Adrenal gland (tissue), 12 donors: ENCODE results near the gene AFDN. TPM values are rescaled to one million over a fixed set of nuclear protein-coding genes. Genes with fewer than 3 reads are reported as not detected.

ENCODE experiments used
- DNase-seq, 7 donors: peaks; one replicate each; pipeline ENCODE4 v3.0.0-alpha.2; 2019 to 2020
- H3K27ac ChIP-seq, 5 donors: fragments of 200-600 bp; sonication (generic) in 4 of 5; 1 replicate in 3 of 5; 2 replicates in 2 of 5; pipeline versions ENCODE4 v1.5.1 to v1.8.0; 2016 to 2020; ENCODE audit warnings: mild to moderate bottlenecking in 1 of 5
- H3K27me3 ChIP-seq: fragments of 200-600 bp; 2 replicates; pipeline ENCODE4 v1.8.0; 2021
- H3K36me3 ChIP-seq, 2 donors: fragments of 200-600 bp; replicated peaks in 1 of 2; 1 replicate in 1 of 2; 2 replicates in 1 of 2; pipeline versions ENCODE4 v1.5.1 to v1.8.0; 2018 to 2022
- H3K4me1 ChIP-seq, 2 donors: fragments of 200-600 bp; replicated peaks in 1 of 2; 1 replicate in 1 of 2; 2 replicates in 1 of 2; pipeline versions ENCODE4 v1.5.1 to v1.8.0; 2018 to 2021
- H3K4me3 ChIP-seq, 4 donors: fragments of 200-600 bp; sonication (generic) in 3 of 4; one replicate each; pipeline ENCODE4 v1.5.1; 2016 to 2018
- H3K9me3 ChIP-seq, 3 donors: fragments of 200-600 bp; sonication (generic) in 1 of 3; replicated peaks in 1 of 3; 1 replicate in 2 of 3; 2 replicates in 1 of 3; pipeline versions ENCODE4 v1.5.1 to v1.8.0; 2016 to 2021
- CTCF ChIP-seq, 6 experiments: fragments of 450-650 bp in 4 of 6; fragments of 200-600 bp in 2 of 6; sonication (generic) in 1 of 6; IDR thresholded peaks; 1 replicate in 5 of 6; 2 replicates in 1 of 6; pipeline versions ENCODE4 v1.5.1 to v1.8.0; 2016 to 2021; ENCODE audit warnings: antibody characterized with exemption in 6 of 6, mild to moderate bottlenecking in 2 of 6, moderate library complexity in 1 of 6
- POLR2A ChIP-seq, 2 donors: fragments of 450-650 bp; IDR thresholded peaks; one replicate each; pipeline ENCODE4 v1.6.1; 2017; ENCODE audit warnings: antibody characterized with exemption in 2 of 2, mild to moderate bottlenecking in 2 of 2, moderate library complexity in 1 of 2
- WGBS, 4 donors: extraction: QIAGEN DNeasy Blood & Tissue Kit in 2 of 4; methylation state at CpG; one replicate each; pipeline versions ENCODE4 v1.1.5 to v1.1.7; 2013 to 2017; 5-methylcytosine and 5-hydroxymethylcytosine counted together
- intact Hi-C, 2 donors: fragments of 100-400 bp; cut with DNase I; formaldehyde crosslinking; loops; one replicate each; pipeline versions ENCODE4 v1.14.1 to v1.15.0; 2022 to 2023
- polyA plus RNA-seq, 3 donors: library from polyadenylated mRNA; stranded (reverse); fragments of 200-250 nt in 2 of 3; fragments of 350-450 nt in 1 of 3; fragmentation: Illumina TruSeq in 1 of 3; extraction: RNeasy Lipid Tissue Mini Kit (QIAGEN cat#74804) in 1 of 3; gene quantifications; one replicate each; pipeline ENCODE4 v1.2.3, GENCODE V29; 2013 to 2014
- total RNA-seq, 9 donors: library from RNA; depleted of rRNA in 4 of 9; stranded (reverse); fragments of >200 nt in 4 of 9; fragments of 120-200 nt in 1 of 9; fragmentation: NEBNext Ultra II Directional in 1 of 9; extraction: Animal tissue kit (Norgen Biotek cat#: 25700) in 1 of 9; gene quantifications; one replicate each; pipeline versions ENCODE4 v1.1.0 to v1.2.4, GENCODE V29; 2013 to 2023
- donor health status: healthy with polysubstance abuse.
- donor health status: Bipolar disorder and iron deficiency.
- donor health status: DM: yes; HTN: yes; CAD: no.
- donor health status: DM: no; HTN: no; CAD: no.
- donor health status: DM: no; HTN: no; CAD: no.
- donor health status: DM: yes; HTN: yes; CAD: no.

The AFDN gene
- total and polyA plus RNA-seq, 12 donors = 15.2 to 47.1 (median 39.3) TPM

- no peaks in the 10 kb centered on the region for H3K9me3 ChIP-seq
- WGBS, 4 donors = 83 to 94% (median 91%) methylated on average over 35 to 39 of the region's 39 CpGs
- no peaks in the 10 kb centered on the region for H3K4me1 ChIP-seq
- TF ChIP-seq CTCF (IDR thresholded peaks at IDR 0.05) (no peak), POLR2A (IDR thresholded peaks at IDR 0.05) (no peak)
- H3K36me3 ChIP-seq = peaks cover 0 to 43% of the 10 kb centered on the region in 2 donors
- no peaks in the 10 kb centered on the region for H3K27me3 ChIP-seq
- no peak for DNase-seq
- no peak overlapping the region for H3K4me3 ChIP-seq
- intact Hi-C loops = no loop called here
- peak overlapping the region in 1 of 5 donors; percentile 1 for H3K27ac ChIP-seq
Observed at GRCh38 chr6:167965592-167966539, 139.2 kb downstream of the AFDN start.

GRCh38 chr6:167966540-167966905, 139.8 kb downstream of the AFDN start:
- Histone ChIP-seq H3K27me3 (no peaks in the 10 kb centered on the region), H3K4me1 (no peaks in the 10 kb centered on the region), H3K36me3 (peaks cover 0 to 43% of the 10 kb centered on the region in 2 donors), H3K27ac (no peak overlapping the region), H3K9me3 (no peaks in the 10 kb centered on the region), H3K4me3 (no peak overlapping the region)
- WGBS, 4 donors = 94 to 97% (median 96%) methylated on average over 8 of the region's 8 CpGs
- no peak for DNase-seq
- no peak for TF ChIP-seq CTCF (IDR thresholded peaks at IDR 0.05)
- no peak for TF ChIP-seq POLR2A (IDR thresholded peaks at IDR 0.05)
- intact Hi-C loops = no loop called here

- no peaks in the 10 kb centered on the region for H3K27me3 ChIP-seq
- WGBS, 4 donors = 68 to 87% (median 76%) methylated on average over 6 of the region's 6 CpGs
- H3K9me3 ChIP-seq = no peaks in the 10 kb centered on the region
- peak in 1 of 7 donors; percentile 13 for DNase-seq
- intact Hi-C loops = no loop called here
- no peak overlapping the region for H3K4me3 ChIP-seq
- peaks cover 0 to 43% of the 10 kb centered on the region in 2 donors for H3K36me3 ChIP-seq
- H3K4me1 ChIP-seq = no peaks in the 10 kb centered on the region
- peak in 3 of 6 experiments; percentile 8 to 26 (median 17) for TF ChIP-seq CTCF (IDR thresholded peaks at IDR 0.05)
- TF ChIP-seq POLR2A (IDR thresholded peaks at IDR 0.05) = no peak
- no peak overlapping the region for H3K27ac ChIP-seq
Observed at GRCh38 chr6:167968091-167968490, 141.4 kb downstream of the AFDN start.

- H3K4me1 ChIP-seq = no peaks in the 10 kb centered on the region
- no peak for DNase-seq
- no peaks in the 10 kb centered on the region for H3K9me3 ChIP-seq
- TF ChIP-seq CTCF (IDR thresholded peaks at IDR 0.05) = no peak
- no peak for TF ChIP-seq POLR2A (IDR thresholded peaks at IDR 0.05)
- intact Hi-C loops = no loop called here
- H3K36me3 ChIP-seq = peaks cover 0 to 37% of the 10 kb centered on the region in 2 donors
- H3K4me3 ChIP-seq = no peak overlapping the region
- no peaks in the 10 kb centered on the region for H3K27me3 ChIP-seq
- H3K27ac ChIP-seq = no peak overlapping the region
- WGBS, 4 donors = 87 to 95% (median 91%) methylated on average over 10 of the region's 10 CpGs
Observed at GRCh38 chr6:167970230-167970629, 143.5 kb downstream of the AFDN start.
